Right renal pelvis (tissue), 4 donors: Measurements from ENCODE around the gene RNGTT. TPM values are rescaled to one million over a fixed set of nuclear protein-coding genes. Genes with fewer than 3 reads are reported as not detected.
"Not testable (repeated sequence)": the region's sequence is repeated elsewhere in the genome, so short reads cannot be mapped to it uniquely, and the experiment has no call there.

Experiments
- DNase-seq, 4 donors: peaks; one replicate each; pipeline ENCODE4 v3.0.0-alpha.2; 2013; ENCODE audit warnings: low read depth in 4 of 4, low spot score in 3 of 4, missing footprints in 1 of 4
- polyA plus RNA-seq, 4 donors: library from polyadenylated mRNA; unstranded; fragments of 120-200 nt; gene quantifications; one replicate each; pipeline ENCODE4 v1.2.1, GENCODE V29; 2013; ENCODE audit not compliant: insufficient read length in 4 of 4

RNGTT gene
- polyA plus RNA-seq, 4 donors: 15.8 to 19.0 (median 17.8) TPM

- DNase-seq: no peak
Observed at GRCh38 chr6:88741939-88742338, 221.5 kb downstream of the RNGTT start.

- no peak for DNase-seq
Observed at GRCh38 chr6:88741071-88741470, 222.3 kb downstream of the RNGTT start.

GRCh38 chr6:88734544-88734943 is 228.9 kb downstream of the RNGTT start:
- no peak for DNase-seq

GRCh38 chr6:88730611-88731011 is 232.8 kb downstream of the RNGTT start:
- DNase-seq: no peak

GRCh38 chr6:88728756-88729155 is 234.7 kb downstream of the RNGTT start:
- no peak for DNase-seq

- not testable (repeated sequence) for DNase-seq
Observed at GRCh38 chr6:88726409-88726808, 237.0 kb downstream of the RNGTT start.

- DNase-seq: peak in 2 of 4 donors; percentile 2 to 4
Observed at GRCh38 chr6:88725111-88725975, 238.1 kb downstream of the RNGTT start.

GRCh38 chr6:88722686-88723085 is 240.7 kb downstream of the RNGTT start:
- no peak for DNase-seq

- not testable (repeated sequence) for DNase-seq
Observed at GRCh38 chr6:88716399-88716798, 247.0 kb downstream of the RNGTT start.

GRCh38 chr6:88712243-88712936 is 251.0 kb downstream of the RNGTT start:
- no peak for DNase-seq

GRCh38 chr6:88709819-88710246 is 253.6 kb downstream of the RNGTT start:
- DNase-seq: no peak

- DNase-seq: no peak
Observed at GRCh38 chr6:88708197-88708744, 255.1 kb downstream of the RNGTT start.

- DNase-seq: no peak
Observed at GRCh38 chr6:88705601-88706000, 257.8 kb downstream of the RNGTT start.

- no peak for DNase-seq
Observed at GRCh38 chr6:88704980-88705379, 258.4 kb downstream of the RNGTT start.

GRCh38 chr6:88702956-88703556 is 260.4 kb downstream of the RNGTT start:
- no peak for DNase-seq

- no peak for DNase-seq
Observed at GRCh38 chr6:88698661-88699060, 264.8 kb downstream of the RNGTT start.

- DNase-seq: no peak
Observed at GRCh38 chr6:88695937-88696336, 267.5 kb downstream of the RNGTT start.

- no peak for DNase-seq
Observed at GRCh38 chr6:88683734-88684133, 279.7 kb downstream of the RNGTT start.

- no peak for DNase-seq
Observed at GRCh38 chr6:88680654-88681053, 282.8 kb downstream of the RNGTT start.

- DNase-seq: no peak
Observed at GRCh38 chr6:88679841-88680240, 283.6 kb downstream of the RNGTT start.

GRCh38 chr6:88677356-88677755 is 286.1 kb downstream of the RNGTT start:
- no peak for DNase-seq
